IMR-90 (cell line): Measurements from ENCODE around the gene MIPEP. TPM values are rescaled to one million over a fixed set of nuclear protein-coding genes. Genes with fewer than 3 reads are reported as not detected.

Source experiments
- ATAC-seq: fragments of 200-7000 bp; cut with Tn5 transposase; 2 replicates; pipeline ENCODE4 v1.9.1; 2020; ENCODE audit warnings: low read depth, mild to moderate bottlenecking, moderate library complexity
- BruUV-seq: library from RNA; stranded (reverse); fragments of 400-500 nt; replicated peaks from 2 replicates; lab custom pipeline; 2021; lab: Mats Ljungman, UMichigan
- CTCF ChIA-PET: fragments of 300-600 bp; formaldehyde crosslinking; extraction: SDS; loops from one replicate; lab custom pipeline; 2021; ENCODE audit warnings: antibody characterized with exemption; lab: Yijun Ruan, JAX
- POLR2A ChIA-PET: fragments of 300-600 bp; sonication (Branson Sonifier 250); formaldehyde crosslinking; loops from one replicate; lab custom pipeline; 2022; ENCODE audit warnings: antibody characterized with exemption; ENCODE audit not compliant: unreplicated experiment; lab: Charles Lee
- DNase-seq: peaks from one replicate; pipeline ENCODE4 v3.0.0; 2013
- H2AFZ ChIP-seq: replicated peaks from 2 replicates; pipeline ENCODE3; 2013; ENCODE audit warnings: low read length, mild to moderate bottlenecking; ENCODE audit not compliant: poor library complexity
- H2AK5ac ChIP-seq: 2 replicates; pipeline ENCODE4 v1.6.1; 2013; ENCODE audit warnings: low read depth, low read length, inconsistent platforms
- H2AK9ac ChIP-seq: replicated peaks from 2 replicates; pipeline ENCODE3; 2013; ENCODE audit warnings: mild to moderate bottlenecking, low read depth, low read length, moderate library complexity; ENCODE audit not compliant: poor library complexity
- H2BK120ac ChIP-seq: 2 replicates; pipeline ENCODE4 v1.6.1; 2013; ENCODE audit warnings: low read depth, low read length, inconsistent platforms
- H2BK15ac ChIP-seq: 3 replicates; pipeline ENCODE4 v1.6.1; 2013; ENCODE audit warnings: low read depth, low read length, inconsistent platforms
- H2BK20ac ChIP-seq: 2 replicates; pipeline ENCODE4 v1.6.1; 2013; ENCODE audit warnings: low read depth, mild to moderate bottlenecking, inconsistent platforms, low read length, moderate library complexity
- H2BK5ac ChIP-seq: 2 replicates; pipeline ENCODE4 v1.6.1; 2013; ENCODE audit warnings: mild to moderate bottlenecking, low read depth, low read length, inconsistent platforms; ENCODE audit not compliant: poor library complexity, severe bottlenecking
- H3K14ac ChIP-seq: replicated peaks from 2 replicates; pipeline ENCODE4 v1.6.1; 2013; ENCODE audit warnings: low read depth, low read length, inconsistent platforms
- H3K18ac ChIP-seq: 2 replicates; pipeline ENCODE4 v1.6.1; 2013; ENCODE audit warnings: low read depth, low read length, control low read depth
- H3K23ac ChIP-seq: 2 replicates; pipeline ENCODE4 v1.6.1; 2013; ENCODE audit warnings: low read depth, low read length, inconsistent platforms
- H3K27ac ChIP-seq: 2 replicates; pipeline ENCODE4 v1.5.1; 2013; ENCODE audit warnings: mild to moderate bottlenecking, control low read depth, low read length; ENCODE audit not compliant: insufficient read depth
- H3K27me3 ChIP-seq: 2 replicates; pipeline ENCODE4 v1.6.1; 2013; ENCODE audit warnings: low read length; ENCODE audit not compliant: control insufficient read depth, insufficient read depth
- H3K36me3 ChIP-seq: 2 replicates; pipeline ENCODE4 v1.6.1; 2013; ENCODE audit warnings: low read length, mixed read lengths; ENCODE audit not compliant: control insufficient read depth, insufficient read depth
- H3K4ac ChIP-seq: 2 replicates; pipeline ENCODE4 v1.6.1; 2013; ENCODE audit warnings: low read depth, low read length, inconsistent platforms
- H3K4me1 ChIP-seq: 2 replicates; pipeline ENCODE4 v1.6.1; 2013; ENCODE audit warnings: low read length, mixed read lengths; ENCODE audit not compliant: control insufficient read depth, insufficient read depth
- H3K4me2 ChIP-seq: 2 replicates; pipeline ENCODE4 v1.6.1; 2013; ENCODE audit warnings: low read depth, mild to moderate bottlenecking, control low read depth, low read length, moderate library complexity
- H3K4me3 ChIP-seq: 2 replicates; pipeline ENCODE4 v1.5.1; 2013; ENCODE audit warnings: low read depth, mild to moderate bottlenecking, control low read depth, low read length, moderate library complexity; ENCODE audit not compliant: insufficient read depth
- H3K56ac ChIP-seq: 2 replicates; pipeline ENCODE4 v1.6.1; 2013; ENCODE audit warnings: low read length, inconsistent platforms; ENCODE audit not compliant: insufficient read depth; ENCODE audit errors: extremely low read depth
- H3K79me1 ChIP-seq, 2 experiments: 2 replicates each; pipeline ENCODE4 v1.6.1; 2013; ENCODE audit warnings: low read length in 2 of 2, inconsistent platforms in 1 of 2, low read depth in 1 of 2
- H3K9ac ChIP-seq: 2 replicates; pipeline ENCODE4 v1.6.1; 2013; ENCODE audit warnings: low read depth, low read length, control low read depth
- H3K9me1 ChIP-seq: 2 replicates; pipeline ENCODE4 v1.6.1; 2013; ENCODE audit warnings: low read length, inconsistent platforms; ENCODE audit not compliant: insufficient read depth
- H3K9me3 ChIP-seq: 2 replicates; pipeline ENCODE4 v1.6.1; 2013; ENCODE audit warnings: low read length; ENCODE audit not compliant: control insufficient read depth, insufficient read depth
- H4K20me1 ChIP-seq: 2 replicates; pipeline ENCODE4 v1.6.1; 2013; ENCODE audit warnings: low read length, inconsistent platforms; ENCODE audit not compliant: insufficient read depth
- H4K5ac ChIP-seq: 2 replicates; pipeline ENCODE4 v1.6.1; 2013; ENCODE audit warnings: mild to moderate bottlenecking, low read depth, low read length, control low read depth
- H4K8ac ChIP-seq, 2 experiments: 2 replicates each; pipeline ENCODE4 v1.6.1; 2013; ENCODE audit warnings: low read depth in 2 of 2, low read length in 2 of 2, control low read depth in 1 of 2, inconsistent platforms in 1 of 2
- H4K91ac ChIP-seq: 2 replicates; pipeline ENCODE4 v1.6.1; 2013; ENCODE audit warnings: low read depth, low read length, inconsistent platforms; ENCODE audit not compliant: insufficient read depth
- BHLHE40 ChIP-seq: fragments of 150-350 bp; IDR thresholded peaks from 2 replicates; pipeline ENCODE4 v1.6.1; 2016; ENCODE audit warnings: mild to moderate bottlenecking, low read depth, low read length
- CEBPB ChIP-seq: IDR thresholded peaks from 2 replicates; pipeline ENCODE4 v1.6.1; 2012; ENCODE audit warnings: low read depth, low read length, improper control_type of control experiment
- CHD1 ChIP-seq: IDR thresholded peaks from 2 replicates; pipeline ENCODE4 v1.6.1; 2012; ENCODE audit warnings: low read depth, low read length, improper control_type of control experiment
- FOS ChIP-seq: fragments of 150-350 bp; IDR thresholded peaks from 2 replicates; pipeline ENCODE4 v1.6.1; 2016; ENCODE audit warnings: low read depth, low read length
- MAFK ChIP-seq: IDR thresholded peaks from 2 replicates; pipeline ENCODE4 v1.6.1; 2012; ENCODE audit warnings: low read depth, low read length, improper control_type of control experiment
- MAZ ChIP-seq: IDR thresholded peaks from 2 replicates; pipeline ENCODE4 v1.6.1; 2012; ENCODE audit warnings: low read depth, mild to moderate bottlenecking, low read length, improper control_type of control experiment, moderate library complexity, borderline replicate concordance
- MXI1 ChIP-seq: IDR thresholded peaks from 2 replicates; pipeline ENCODE4 v1.6.1; 2012; ENCODE audit warnings: low read depth, mild to moderate bottlenecking, low read length, moderate library complexity, borderline replicate concordance
- NFE2L2 ChIP-seq: fragments of 150-350 bp; IDR thresholded peaks from 2 replicates; pipeline ENCODE4 v1.6.1; 2016; ENCODE audit warnings: low read depth, mild to moderate bottlenecking, low read length
- POLR2A ChIP-seq: IDR thresholded peaks from 2 replicates; pipeline ENCODE4 v1.6.1; 2012; ENCODE audit warnings: mild to moderate bottlenecking, low read depth, low read length
- RAD21 ChIP-seq: IDR thresholded peaks from 2 replicates; pipeline ENCODE4 v1.6.1; 2012; ENCODE audit warnings: low read length, improper control_type of control experiment
- RCOR1 ChIP-seq: IDR thresholded peaks from 2 replicates; pipeline ENCODE4 v1.6.1; 2012; ENCODE audit warnings: mild to moderate bottlenecking, low read length, improper control_type of control experiment; ENCODE audit not compliant: insufficient replicate concordance
- RFX5 ChIP-seq: IDR thresholded peaks from 2 replicates; pipeline ENCODE4 v1.8.0; 2012; ENCODE audit warnings: low read depth, mild to moderate bottlenecking, low read length, moderate library complexity
- SMC3 ChIP-seq: fragments of 150-350 bp; IDR thresholded peaks from 2 replicates; pipeline ENCODE4 v1.6.1; 2016; ENCODE audit warnings: low read depth, mild to moderate bottlenecking, antibody characterized with exemption, low read length, moderate library complexity
- WGBS, 2 experiments: methylation state at CpG; one replicate each; pipeline versions ENCODE4 v1.1.5 to v1.1.7; 2013; ENCODE audit warnings: missing lambda C conversion rate in 2 of 2; ENCODE audit not compliant: insufficient read length in 1 of 2; ENCODE audit errors: extremely low coverage in 2 of 2; 5-methylcytosine and 5-hydroxymethylcytosine counted together
- dilution Hi-C: fragments of 300-500 bp; cut with HindIII; formaldehyde crosslinking; loops from one replicate; pipeline ENCODE4 v1.14.3; 2018; ENCODE audit warnings: low sequenced_read_pairs; ENCODE audit not compliant: unreplicated experiment
- in situ Hi-C: fragments of 300-500 bp; cut with MboI; formaldehyde crosslinking; loops from 3 replicates; pipeline ENCODE4 v1.14.3; 2019; ENCODE audit warnings: low sequenced_read_pairs, inconsistent platforms, mixed read lengths
- intact Hi-C: fragments of 100-400 bp; cut with micrococcal nuclease; formaldehyde crosslinking; loops from 2 replicates; pipeline ENCODE4 v1.10.0; 2022
- polyA plus RNA-seq, 3 experiments: library from polyadenylated mRNA; depleted of rRNA; stranded (reverse); fragments of >200 nt; gene quantifications; 2 replicates each; pipeline ENCODE4 v1.2.3, GENCODE V29; 2012; ENCODE audit warnings: low replicate concordance in 1 of 3
- total RNA-seq: library from RNA; depleted of rRNA; stranded (reverse); fragments of >200 nt; gene quantifications from 2 replicates; pipeline ENCODE4 v1.2.3, GENCODE V29; 2012
- TF ChIP-seq, protein P1 (sequence below): conservative IDR thresholded peaks from 2 replicates; pipeline ENCODE4 v1.5.1; 2012; ENCODE audit warnings: mild to moderate bottlenecking, low read depth, low read length, improper control_type of control experiment
- TF ChIP-seq, protein P2 (sequence below): fragments of 150-350 bp; IDR thresholded peaks from 2 replicates; pipeline ENCODE4 v1.6.1; 2016; ENCODE audit warnings: low read depth, mild to moderate bottlenecking, low read length, moderate library complexity, borderline replicate concordance
- TF ChIP-seq, protein P3 (sequence below): fragments of 150-350 bp; IDR thresholded peaks from 2 replicates; pipeline ENCODE4 v1.6.1; 2017; ENCODE audit warnings: mild to moderate bottlenecking, antibody characterized with exemption, low read length, low read depth

The MIPEP gene
- total and polyA plus RNA-seq, 2 of the 4 experiments (the other 2 are of a cell fraction) = 15.0 to 21.5 TPM

GRCh38 chr13:23770973-23771372, 118.2 kb downstream of the MIPEP start:
- H3K9ac ChIP-seq = no peak overlapping the region
- peaks cover 0 to 5% of the 10 kb centered on the region in 2 experiments; a peak in 1 of 4 replicates for H3K79me1 ChIP-seq
- H2BK15ac ChIP-seq = peak overlapping the region; percentile 56; the same call in 1 of the 3 replicates
- TF ChIP-seq, protein P1, sequence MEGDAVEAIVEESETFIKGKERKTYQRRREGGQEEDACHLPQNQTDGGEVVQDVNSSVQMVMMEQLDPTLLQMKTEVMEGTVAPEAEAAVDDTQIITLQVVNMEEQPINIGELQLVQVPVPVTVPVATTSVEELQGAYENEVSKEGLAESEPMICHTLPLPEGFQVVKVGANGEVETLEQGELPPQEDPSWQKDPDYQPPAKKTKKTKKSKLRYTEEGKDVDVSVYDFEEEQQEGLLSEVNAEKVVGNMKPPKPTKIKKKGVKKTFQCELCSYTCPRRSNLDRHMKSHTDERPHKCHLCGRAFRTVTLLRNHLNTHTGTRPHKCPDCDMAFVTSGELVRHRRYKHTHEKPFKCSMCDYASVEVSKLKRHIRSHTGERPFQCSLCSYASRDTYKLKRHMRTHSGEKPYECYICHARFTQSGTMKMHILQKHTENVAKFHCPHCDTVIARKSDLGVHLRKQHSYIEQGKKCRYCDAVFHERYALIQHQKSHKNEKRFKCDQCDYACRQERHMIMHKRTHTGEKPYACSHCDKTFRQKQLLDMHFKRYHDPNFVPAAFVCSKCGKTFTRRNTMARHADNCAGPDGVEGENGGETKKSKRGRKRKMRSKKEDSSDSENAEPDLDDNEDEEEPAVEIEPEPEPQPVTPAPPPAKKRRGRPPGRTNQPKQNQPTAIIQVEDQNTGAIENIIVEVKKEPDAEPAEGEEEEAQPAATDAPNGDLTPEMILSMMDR = no peak
- TF ChIP-seq SMC3 (no peak), CHD1 (no peak), FOS (no peak), RCOR1 (no peak), MXI1 (no peak), RAD21 (no peak), MAZ (no peak), NFE2L2 (no peak), RFX5 (no peak), POLR2A (no peak), CEBPB (no peak), BHLHE40 (no peak), MAFK (no peak)
- TF ChIP-seq, protein P2, sequence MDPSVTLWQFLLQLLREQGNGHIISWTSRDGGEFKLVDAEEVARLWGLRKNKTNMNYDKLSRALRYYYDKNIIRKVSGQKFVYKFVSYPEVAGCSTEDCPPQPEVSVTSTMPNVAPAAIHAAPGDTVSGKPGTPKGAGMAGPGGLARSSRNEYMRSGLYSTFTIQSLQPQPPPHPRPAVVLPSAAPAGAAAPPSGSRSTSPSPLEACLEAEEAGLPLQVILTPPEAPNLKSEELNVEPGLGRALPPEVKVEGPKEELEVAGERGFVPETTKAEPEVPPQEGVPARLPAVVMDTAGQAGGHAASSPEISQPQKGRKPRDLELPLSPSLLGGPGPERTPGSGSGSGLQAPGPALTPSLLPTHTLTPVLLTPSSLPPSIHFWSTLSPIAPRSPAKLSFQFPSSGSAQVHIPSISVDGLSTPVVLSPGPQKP = no peak
- TF ChIP-seq, protein P3, sequence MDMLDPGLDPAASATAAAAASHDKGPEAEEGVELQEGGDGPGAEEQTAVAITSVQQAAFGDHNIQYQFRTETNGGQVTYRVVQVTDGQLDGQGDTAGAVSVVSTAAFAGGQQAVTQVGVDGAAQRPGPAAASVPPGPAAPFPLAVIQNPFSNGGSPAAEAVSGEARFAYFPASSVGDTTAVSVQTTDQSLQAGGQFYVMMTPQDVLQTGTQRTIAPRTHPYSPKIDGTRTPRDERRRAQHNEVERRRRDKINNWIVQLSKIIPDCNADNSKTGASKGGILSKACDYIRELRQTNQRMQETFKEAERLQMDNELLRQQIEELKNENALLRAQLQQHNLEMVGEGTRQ = no peak
- peak overlapping the region; percentile 25; the same call in 1 of the 2 replicates for H3K27ac ChIP-seq
- no peak overlapping the region for H2AK9ac ChIP-seq
- no peaks in the 10 kb centered on the region for H4K20me1 ChIP-seq
- H2BK20ac ChIP-seq = peak overlapping the region; percentile 21
- no peaks in the 10 kb centered on the region for H3K27me3 ChIP-seq
- H3K23ac ChIP-seq = no peak overlapping the region
- peak overlapping the region in 1 of 2 experiments; percentile 3; a peak in 1 of 4 replicates for H4K8ac ChIP-seq
- H3K4me1 ChIP-seq = peaks cover 13% of the 10 kb centered on the region
- no peaks in the 10 kb centered on the region for H3K9me3 ChIP-seq
- H3K4ac ChIP-seq = peak overlapping the region; percentile 80
- dilution Hi-C loops (no loop called here), intact Hi-C loops (loop anchor here (10.0 kb wide), 1 partner anchor 196 kb away; the partner anchor contains the start of gene TNFRSF19), in situ Hi-C loops (no loop called here)
- ChIA-PET POLR2A (no interaction called here), CTCF (interaction anchor here (0.9 kb wide), 1 partner anchor 19 kb away, joined by 4 read pairs; no protein-coding TSS in a partner anchor)
- peaks cover 11% of the 10 kb centered on the region for H3K9me1 ChIP-seq
- peak overlapping the region; percentile 59 for H2AK5ac ChIP-seq
- no peak overlapping the region for H3K4me2 ChIP-seq
- no peak overlapping the region for H2BK5ac ChIP-seq
- peak overlapping the region; percentile 43 for H4K5ac ChIP-seq
- no CpG with 5 or more reads among the region's 4 CpGs for WGBS, 2 experiments
- peak overlapping the region; percentile 66 for H3K18ac ChIP-seq
- H3K56ac ChIP-seq = no peak overlapping the region
- no TSS peak for BruUV-seq
- H3K36me3 ChIP-seq = no peaks in the 10 kb centered on the region
- H2BK120ac ChIP-seq = peak overlapping the region; percentile 64
- DNase-seq (no peak), ATAC-seq (peak; percentile 25; the same call in 1 of the 2 replicates)
- no peak overlapping the region for H3K4me3 ChIP-seq
- H4K91ac ChIP-seq = peak overlapping the region; percentile 75; the same call in 1 of the 2 replicates
- peak overlapping the region; percentile 5 for H2AFZ ChIP-seq
- H3K14ac ChIP-seq = peak overlapping the region; percentile 27
